ENCODE measurements around the gene HOXC5.

HOXC5 gene

GRCh38 chr12:54021432-54022013 lies 11.3 kb upstream of the HOXC5 start:
- no peak for DNase-seq

DNA sequence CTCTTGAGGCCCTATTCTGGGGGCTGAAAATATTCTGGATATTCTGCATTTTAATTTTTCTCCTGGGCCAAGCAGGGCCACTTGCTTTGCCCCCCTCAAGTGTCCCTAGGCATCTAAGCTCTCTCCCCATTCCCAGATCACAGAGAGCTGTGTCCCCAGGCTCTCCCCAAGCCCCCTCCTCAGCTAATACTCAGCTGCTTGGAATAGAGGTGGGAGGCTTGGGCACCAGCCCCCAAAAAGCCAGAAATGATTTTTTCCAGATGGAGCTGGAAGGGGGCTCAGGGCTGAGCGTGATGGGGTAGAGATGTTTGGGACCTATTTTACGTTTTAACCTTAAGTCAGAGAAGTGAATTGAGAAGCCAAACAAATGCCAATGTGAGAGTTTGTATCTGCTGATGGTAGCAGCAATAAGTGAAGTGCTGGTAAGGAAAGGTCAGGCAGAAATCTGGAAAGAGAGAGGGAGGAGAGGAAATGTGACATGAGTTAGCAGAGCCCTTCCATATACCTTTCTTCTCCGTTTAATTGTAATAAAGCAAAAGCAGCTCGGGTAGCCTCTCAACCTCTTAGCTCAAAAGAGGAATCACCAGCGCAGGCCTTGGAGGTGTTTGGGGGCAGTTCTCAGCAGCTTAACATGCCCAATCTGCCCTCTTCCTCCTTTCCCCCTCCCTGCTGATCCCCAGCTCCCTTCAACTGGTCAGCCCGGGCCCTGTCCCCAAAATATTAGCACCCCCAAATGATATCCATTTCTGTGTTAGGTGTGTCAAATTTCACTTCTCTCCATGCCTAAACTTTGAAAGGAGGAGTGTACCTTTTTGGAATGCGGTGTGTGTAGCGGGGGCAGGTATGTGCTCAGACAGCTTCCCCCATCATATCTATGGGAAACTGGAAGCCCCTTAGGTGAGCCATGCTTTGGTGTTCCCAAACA lies 9.6 kb upstream of the HOXC5 start:
- DNase-seq, result no peak

DNA sequence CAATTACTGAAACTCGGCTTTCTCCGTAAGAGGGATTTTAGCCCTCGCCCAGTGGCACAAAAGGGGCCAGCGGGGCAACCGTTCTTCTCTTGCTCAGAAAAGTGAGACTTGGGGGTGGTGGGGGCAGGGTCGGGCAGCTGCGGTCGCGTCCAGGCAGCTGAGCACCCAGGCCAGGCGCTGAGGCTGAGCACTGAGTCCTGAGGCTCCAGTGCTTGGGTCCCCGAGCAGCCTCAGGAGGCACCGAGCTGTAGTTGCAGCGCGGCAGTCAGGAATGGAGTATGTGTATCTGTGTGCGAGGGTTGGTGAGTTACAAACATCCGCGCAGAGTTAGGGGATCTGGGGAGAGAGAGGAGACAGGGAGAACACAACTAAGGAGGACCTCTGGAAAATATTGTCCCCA lies 8.7 kb upstream of the HOXC5 start:
- no peak for DNase-seq

GRCh38 chr12:54024581-54025305 lies 8.1 kb upstream of the HOXC5 start:
- DNase-seq, result no peak

DNA sequence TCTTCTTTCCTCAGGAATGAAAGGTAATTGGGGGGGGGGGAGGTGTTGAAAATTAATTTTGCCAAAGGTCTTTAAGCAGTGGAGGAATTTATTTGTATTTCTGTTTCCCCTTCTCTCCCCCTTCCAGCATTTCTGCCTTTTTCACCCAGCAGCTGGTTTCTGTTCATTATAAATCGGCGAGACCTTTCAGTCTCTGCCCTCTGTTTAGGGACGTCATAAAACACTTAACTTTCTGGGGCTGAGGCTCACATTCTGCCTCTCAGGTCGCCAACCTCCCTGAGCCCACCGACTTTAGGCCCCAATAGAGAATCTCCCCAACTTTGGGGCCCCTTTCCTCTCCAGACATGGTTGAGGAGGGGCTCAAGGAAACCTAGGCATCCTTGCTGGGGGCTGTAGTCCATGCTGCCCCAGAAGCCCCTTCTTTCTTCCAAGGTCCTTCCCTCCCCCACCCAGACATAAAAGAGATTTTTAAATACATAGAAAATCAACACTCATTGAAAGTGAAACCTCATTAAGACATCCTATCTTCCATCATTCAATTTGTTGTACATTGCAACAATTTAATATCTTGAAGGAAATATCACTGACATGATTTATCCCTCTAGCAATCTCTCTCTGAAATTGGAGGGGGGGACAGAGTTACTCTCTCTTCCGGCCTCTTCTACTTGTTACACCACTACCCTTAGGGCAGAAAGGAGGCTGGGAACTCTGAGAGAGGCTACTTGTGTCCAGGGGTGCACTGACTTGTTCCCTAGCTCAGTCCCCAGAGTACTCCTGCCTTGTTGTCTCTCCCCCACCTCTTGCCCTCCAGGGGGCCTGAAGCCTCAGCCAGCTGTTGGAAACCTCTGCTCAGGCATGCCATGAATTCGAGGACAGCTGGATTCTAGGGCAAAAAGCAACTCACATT lies 7.1 kb upstream of the HOXC5 start:
- DNase-seq, result no peak

DNA sequence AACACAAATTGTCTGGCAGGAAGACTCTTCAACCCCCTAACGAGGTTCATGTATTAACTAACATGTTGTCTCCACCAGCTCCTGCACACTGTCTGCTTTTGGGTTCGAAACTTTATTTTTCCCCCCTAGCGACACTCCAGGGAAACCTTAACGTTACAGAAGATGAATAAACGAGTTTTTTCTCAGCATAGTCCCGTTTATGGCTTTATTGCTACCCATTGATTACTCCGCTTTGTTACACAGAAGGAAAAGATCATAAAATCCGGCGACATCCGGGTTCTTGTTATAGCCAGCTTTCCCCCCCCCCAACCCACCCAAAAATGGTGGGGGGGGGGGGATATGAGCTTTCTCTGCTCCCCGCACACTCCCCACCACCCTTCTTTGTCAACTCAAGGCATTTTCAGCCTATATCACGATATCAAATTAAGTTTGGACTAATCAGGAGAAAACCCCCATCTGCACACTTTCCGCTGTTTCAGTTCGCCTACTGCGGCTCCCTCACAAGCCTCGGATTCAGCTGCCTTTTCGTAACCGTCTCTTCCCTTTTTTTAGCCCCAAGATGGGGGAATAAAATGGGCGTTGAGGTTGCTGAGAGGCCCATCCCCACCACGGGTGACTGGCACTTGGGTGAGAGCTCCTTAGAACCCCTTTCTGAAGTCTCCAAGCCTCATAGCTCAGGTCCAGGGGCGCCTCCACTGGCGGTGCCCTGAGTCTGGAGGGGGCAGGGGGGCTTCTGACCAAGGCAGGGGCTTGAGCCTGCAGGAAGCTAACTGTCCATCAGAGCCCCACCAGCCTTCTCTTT lies 6.0 kb upstream of the HOXC5 start:
- DNase-seq, result no peak

DNA sequence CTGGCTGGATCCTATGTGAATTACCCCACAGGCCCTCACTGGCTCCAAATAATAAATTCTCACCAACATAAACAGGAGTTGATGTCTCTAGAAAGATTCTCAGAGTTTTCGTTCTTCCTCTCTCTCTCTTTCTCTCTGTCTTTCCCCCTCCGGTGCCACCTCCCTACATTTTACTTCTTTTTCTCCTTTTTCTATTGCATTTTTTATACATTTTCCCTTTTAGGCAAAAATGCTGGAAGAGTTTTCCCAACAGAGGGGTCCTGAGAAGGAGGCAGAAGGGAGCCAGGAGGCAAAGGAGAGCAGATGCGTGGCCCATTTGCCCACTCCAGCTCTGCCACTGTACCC lies 5.4 kb upstream of the HOXC5 start:
- DNase-seq, result no peak

- no peak for DNase-seq
Measured at GRCh38 chr12:54028314-54029201, 4.3 kb upstream of the HOXC5 start, which contains the start of gene HOXC6. HOXC6 (plus strand) TSS chr12:54028440; CDS start chr12:54028522, 82 bp downstream.

GRCh38 chr12:54029529-54030441 lies 3.1 kb upstream of the HOXC5 start:
- DNase-seq, result no peak

- DNase-seq, result no peak
Measured at GRCh38 chr12:54030442-54030801, 2.4 kb upstream of the HOXC5 start.

GRCh38 chr12:54030889-54031471 lies 1.9 kb upstream of the HOXC5 start:
- no peak for DNase-seq

- no peak for DNase-seq
Measured at GRCh38 chr12:54031480-54031879, 1.4 kb upstream of the HOXC5 start.

GRCh38 chr12:54032086-54032619 lies 697 bp upstream of the HOXC5 start:
- no peak for DNase-seq

GRCh38 chr12:54033106-54033979 lies 493 bp downstream of the HOXC5 start:
- DNase-seq, result no peak

- no peak for DNase-seq
Measured at GRCh38 chr12:54033980-54034784, 1.3 kb downstream of the HOXC5 start.

GRCh38 chr12:54034785-54035310 lies 2.0 kb downstream of the HOXC5 start:
- no peak for DNase-seq
